Measurements from ENCODE around the gene MOB2. TPM values are rescaled to one million over a fixed set of nuclear protein-coding genes. Genes with fewer than 3 reads are reported as not detected.

MOB2 gene
- total RNA-seq, 1 donor from 2014 or later, result 23.3 TPM

DNA sequence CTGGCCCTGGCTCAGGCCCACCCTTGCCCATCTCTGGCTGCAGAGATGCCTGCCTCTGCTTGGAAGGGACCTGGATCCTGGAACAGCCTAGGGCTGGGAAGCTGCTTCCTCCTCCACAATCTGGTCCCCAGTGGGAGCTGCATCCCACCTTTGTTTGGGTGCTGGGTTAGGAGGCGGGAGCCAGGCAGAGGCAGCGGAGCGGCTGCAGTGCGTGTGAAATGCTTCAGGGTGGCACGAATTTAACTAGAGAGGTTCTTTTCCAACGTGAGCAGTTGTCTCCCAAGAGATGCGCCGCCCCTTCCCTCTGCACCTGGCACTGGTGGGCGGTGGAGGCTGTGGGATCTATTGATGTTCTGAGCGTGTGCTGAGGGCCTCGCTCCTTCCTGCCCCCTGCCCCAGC, 65.3 kb downstream of the MOB2 start:
- Mint-ChIP-seq H3K27me3 (ENCODE audit: low read depth) (no peaks in the 10 kb centered on the region), H3K27ac (no peak overlapping the region), H3K4me1 (ENCODE audit: low read depth) (no peaks in the 10 kb centered on the region), H3K4me3 (ENCODE audit: low read depth) (no peak overlapping the region), H3K9me3 (peaks cover 21% of the 10 kb centered on the region), H3K36me3 (ENCODE audit: low read depth) (no peaks in the 10 kb centered on the region)
- no peak for DNase-seq (ENCODE audit: low spot score)
- intact Hi-C loops (cut with micrococcal nuclease), result no loop called here

DNA sequence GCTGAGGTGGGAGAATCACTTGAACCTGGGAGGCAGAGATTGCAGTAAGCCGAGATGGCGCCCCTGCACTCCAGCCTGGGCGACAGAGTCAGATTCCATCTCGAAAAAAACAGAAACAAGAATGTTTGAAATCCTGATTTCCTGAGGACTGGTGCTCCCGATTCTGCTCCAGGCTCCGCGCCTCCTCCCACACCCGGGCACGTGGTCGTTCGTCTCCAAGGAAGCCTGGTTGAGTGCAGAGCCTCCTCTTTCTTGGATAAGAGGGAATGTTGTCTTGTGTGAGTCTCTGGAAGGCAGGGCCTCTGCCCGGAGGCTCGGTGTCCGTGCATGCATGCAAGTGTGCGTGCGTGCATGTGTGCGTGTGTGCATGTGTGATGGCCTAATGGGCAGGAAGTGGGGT, 66.8 kb downstream of the MOB2 start:
- intact Hi-C loops (cut with micrococcal nuclease), result no loop called here
- H3K9me3 Mint-ChIP-seq, result peaks cover 21% of the 10 kb centered on the region
- H3K27me3 Mint-ChIP-seq (ENCODE audit: low read depth), result no peaks in the 10 kb centered on the region
- H3K4me3 Mint-ChIP-seq (ENCODE audit: low read depth), result no peak overlapping the region
- H3K27ac Mint-ChIP-seq, result no peak overlapping the region
- no peaks in the 10 kb centered on the region for H3K36me3 Mint-ChIP-seq (ENCODE audit: low read depth)
- DNase-seq (ENCODE audit: low spot score), result no peak
- no peaks in the 10 kb centered on the region for H3K4me1 Mint-ChIP-seq (ENCODE audit: low read depth)

Other genes starting within 250 kb of the MOB2 start
- 33.6 and 35.0 TPM in 2 replicates for gene TOLLIP, start 177.1 kb downstream of the MOB2 start, total RNA-seq
- gene BRSK2, start 96.8 kb downstream of the MOB2 start, total RNA-seq, result 1.5 and 1.6 TPM in 2 replicates
- 1.2 and 1.8 TPM in 2 replicates for gene DUSP8, start 85.5 kb upstream of the MOB2 start, total RNA-seq
- not detected in 2 replicates for gene KRTAP5-1, start 98.5 kb upstream of the MOB2 start, total RNA-seq
- gene KRTAP5-2, start 111.5 kb upstream of the MOB2 start, total RNA-seq, result not detected in 2 replicates
- gene KRTAP5-3, start 121.7 kb upstream of the MOB2 start, total RNA-seq, result not detected in 2 replicates
- not detected in 2 replicates for gene KRTAP5-4, start 135.4 kb upstream of the MOB2 start, total RNA-seq
- gene KRTAP5-5, start 143.0 kb upstream of the MOB2 start, total RNA-seq, result not detected in 2 replicates
- gene KRTAP5-6, start 210.4 kb upstream of the MOB2 start, total RNA-seq, result not detected in 2 replicates

Data from activated T-helper 2 cell treated with anti-CD3 and anti-CD28 coated beads, Interferon-gamma antibody, Interleukin-2, Interleukin-4, amounts not matched to agents 10 μg/mL and 5 μg/mL and 100 μg/mL, durations not matched to agents 14 hours and 24 hours and 36 hours (primary cell).